Mucosa of descending colon (tissue), 3 donors: ENCODE measurements around the gene ERC2. TPM values are rescaled to one million over a fixed set of nuclear protein-coding genes. Genes with fewer than 3 reads are reported as not detected.

Source experiments
- ATAC-seq: fragments of 200-7000 bp; cut with Tn5 transposase; one replicate; pipeline ENCODE4 v1.9.1; 2020; ENCODE audit warnings: mild to moderate bottlenecking, moderate library complexity
- DNase-seq, 3 donors: peaks; one replicate each; pipeline ENCODE4 v3.0.0-alpha.2; 2020
- H3K36me3 ChIP-seq: fragments of 200-600 bp; one replicate; pipeline ENCODE4 v1.8.0; 2021; ENCODE audit warnings: low read depth, mild to moderate bottlenecking
- H3K4me1 ChIP-seq: fragments of 200-600 bp; one replicate; pipeline ENCODE4 v1.8.0; 2021; ENCODE audit warnings: low read depth, mild to moderate bottlenecking
- H3K4me3 ChIP-seq: fragments of 200-600 bp; one replicate; pipeline ENCODE4 v1.8.0; 2021; ENCODE audit warnings: mild to moderate bottlenecking
- H3K9me3 ChIP-seq: fragments of 200-600 bp; one replicate; pipeline ENCODE4 v1.8.0; 2021; ENCODE audit warnings: mild to moderate bottlenecking
- CTCF ChIP-seq: fragments of 200-600 bp; IDR thresholded peaks from one replicate; pipeline ENCODE4 v1.8.0; 2022; ENCODE audit warnings: antibody characterized with exemption, mild to moderate bottlenecking
- intact Hi-C, 2 donors: fragments of 100-400 bp; cut with DNase I in 1 of 2; cut with micrococcal nuclease in 1 of 2; formaldehyde crosslinking; loops; one replicate each; pipeline versions ENCODE4 v1.11.0 to v1.11.1; 2022; cut with DNase I, micrococcal nuclease
- total RNA-seq, 3 donors: library from RNA; stranded (reverse); fragmentation: NEBNext Ultra II Directional in 2 of 3; extraction: Animal tissue kit (Norgen Biotek cat#: 25700) in 2 of 3; gene quantifications; one replicate each; pipeline versions ENCODE4 v1.2.1 to v1.2.4, GENCODE V29; 2021 to 2023
- donor health status: DM: no; HTN: no; CAD: no; lungs with moderate emphysema.
- donor health status: DM: no; HTN: no; CAD: no.
- donor health status: DM: no; HTN: yes; CAD: no.

ERC2 gene
- total RNA-seq, 3 donors from 2014 or later = 0.06 to 1.8 (median 0.43) TPM

GRCh38 chr3:55570271-55570711 lies 898.0 kb downstream of the ERC2 start:
- Histone ChIP-seq H3K4me3 (no peak overlapping the region), H3K4me1 (no peaks in the 10 kb centered on the region), H3K9me3 (no peaks in the 10 kb centered on the region), H3K36me3 (no peaks in the 10 kb centered on the region)
- no peak for ATAC-seq
- intact Hi-C loops = no loop called here
- no peak for DNase-seq
- no peak for TF ChIP-seq CTCF

GRCh38 chr3:55569033-55569599 lies 899.2 kb downstream of the ERC2 start:
- no peak overlapping the region for H3K4me3 ChIP-seq
- H3K9me3 ChIP-seq = no peaks in the 10 kb centered on the region
- no peaks in the 10 kb centered on the region for H3K4me1 ChIP-seq
- H3K36me3 ChIP-seq = no peaks in the 10 kb centered on the region
- TF ChIP-seq CTCF = no peak
- ATAC-seq = no peak
- DNase-seq = no peak
- intact Hi-C loops = no loop called here

- no peak for TF ChIP-seq CTCF
- intact Hi-C loops = no loop called here
Measured at GRCh38 chr3:55567615-55568014, 900.7 kb downstream of the ERC2 start.

GRCh38 chr3:55567121-55567520 lies 901.1 kb downstream of the ERC2 start:
- Histone ChIP-seq H3K36me3 (no peaks in the 10 kb centered on the region), H3K9me3 (no peaks in the 10 kb centered on the region), H3K4me3 (no peak overlapping the region), H3K4me1 (no peaks in the 10 kb centered on the region)
- ATAC-seq (no peak), DNase-seq (no peak)
- intact Hi-C loops = no loop called here
- no peak for TF ChIP-seq CTCF

More at GRCh38 chr3:55567615-55568014, 900.7 kb downstream of the ERC2 start:
- H3K9me3 ChIP-seq = no peaks in the 10 kb centered on the region
- no peak overlapping the region for H3K4me3 ChIP-seq
- H3K4me1 ChIP-seq = no peaks in the 10 kb centered on the region
- no peaks in the 10 kb centered on the region for H3K36me3 ChIP-seq
- DNase-seq = no peak
- ATAC-seq = no peak

- ATAC-seq (no peak), DNase-seq (no peak)
- Histone ChIP-seq H3K4me1 (no peaks in the 10 kb centered on the region), H3K9me3 (no peaks in the 10 kb centered on the region), H3K4me3 (no peak overlapping the region), H3K36me3 (no peaks in the 10 kb centered on the region)
- no peak for TF ChIP-seq CTCF
- intact Hi-C loops = no loop called here
Measured at GRCh38 chr3:55565521-55565920, 902.7 kb downstream of the ERC2 start.

GRCh38 chr3:55564726-55565125 lies 903.5 kb downstream of the ERC2 start:
- ATAC-seq (no peak), DNase-seq (no peak)
- H3K9me3 ChIP-seq = no peaks in the 10 kb centered on the region
- no peaks in the 10 kb centered on the region for H3K36me3 ChIP-seq
- no peak for TF ChIP-seq CTCF
- H3K4me3 ChIP-seq = no peak overlapping the region
- no peaks in the 10 kb centered on the region for H3K4me1 ChIP-seq
- intact Hi-C loops = no loop called here
